ENCODE measurements around the gene DDX56. TPM values are rescaled to one million over a fixed set of nuclear protein-coding genes. Genes with fewer than 3 reads are reported as not detected.
A peak's percentile ranks its signal among the peaks of the same experiment; 100 is the strongest.

Gene DDX56
- total and polyA plus RNA-seq, 9 of the 15 experiments (the other 6 are each of a cell fraction or from before 2014, with no cell fraction given), result 33.0 to 145 (median 102) TPM

GRCh38 chr7:44607141-44608068 is 33.7 kb upstream of the DDX56 start (continued):
- TF ChIP-seq ARID3B (CRISPR knock-in tag; IDR thresholded peaks at IDR 0.05; ENCODE audit: borderline replicate concordance), result no peak
- TF ChIP-seq GABPA (tag; conservative IDR thresholded peaks at IDR 0.05; ENCODE audit: low read depth), result peak; percentile 67
- peak; percentile 19; the same call in 1 of the 2 replicates for TF ChIP-seq SMARCA4 (IDR thresholded peaks at IDR 0.05)
- TF ChIP-seq NBN (IDR thresholded peaks at IDR 0.05; ENCODE audit: low read depth), result peak; percentile 16; the same call in 1 of the 2 replicates
- TF ChIP-seq CHCHD3 (CRISPR knock-in tag; IDR thresholded peaks at IDR 0.05), result 0 out of 2 replicates have a peak, but pooled peaks have one; percentile 6
- peak; percentile 87 for TF ChIP-seq MGA (IDR thresholded peaks at IDR 0.05)
- TF ChIP-seq EGR1 (conservative IDR thresholded peaks at IDR 0.05), result peak; percentile 77
- no peak for TF ChIP-seq SOX6 (IDR thresholded peaks at IDR 0.05)
- TF ChIP-seq DACH1 (IDR thresholded peaks at IDR 0.05; ENCODE audit: partially characterized antibody), result no peak
- no peak; the same call in 1 of the 2 replicates for TF ChIP-seq TAF7 (tag; IDR thresholded peaks at IDR 0.05)
